ENCODE data around the gene SYT12. TPM values are rescaled to one million over a fixed set of nuclear protein-coding genes. Genes with fewer than 3 reads are reported as not detected.

Gene SYT12
- polyA plus RNA-seq, 3 donors = not detected

GRCh38 chr11:67051945-67052488 is 29.1 kb downstream of the SYT12 start:
- DNase-seq = no peak
- H3K9ac ChIP-seq (ENCODE audit: insufficient read depth, low read length, poor library complexity, severe bottlenecking) = no peak overlapping the region
- H3K4me3 ChIP-seq (replicated peaks in 1 of 3; ENCODE audit: low read depth in 2 of 3, low read length in 3 of 3) = no peak overlapping the region
- H3K9me3 ChIP-seq (replicated peaks in 1 of 2; ENCODE audit: control insufficient read depth in 1 of 2, insufficient read depth in 1 of 2, low read length in 2 of 2) = no peaks in the 10 kb centered on the region
- Mint-ChIP-seq H3K27ac (peak overlapping the region in 1 of 7 donors; percentile 1), H3K36me3 (no peaks in the 10 kb centered on the region), H3K27me3 (ENCODE audit: low read depth in 3 of 3) (peaks cover 24 to 32% (median 28%) of the 10 kb centered on the region in 3 donors), H3K4me1 (peaks cover 5% of the 10 kb centered on the region), H3K4me3 (no peak overlapping the region), H3K9me3 (peaks cover 0 to 4% (median 0%) of the 10 kb centered on the region in 7 donors)
- H3K27me3 ChIP-seq (ENCODE audit: control insufficient read depth in 2 of 2, insufficient read depth in 2 of 2, low read length in 2 of 2) = peaks cover 9 to 21% of the 10 kb centered on the region in 2 donors
- TF ChIP-seq CTCF (IDR thresholded peaks at IDR 0.05) = no peak
- H3K27ac ChIP-seq (ENCODE audit: low read depth in 1 of 2, low read length in 2 of 2) = no peak overlapping the region
- 98% methylated on average over 4 of the region's 4 CpGs for WGBS (ENCODE audit: insufficient coverage)
- no peaks in the 10 kb centered on the region for H3K79me2 ChIP-seq (ENCODE audit: insufficient read depth, low read length)
- no peaks in the 10 kb centered on the region for H4K20me1 ChIP-seq (ENCODE audit: insufficient read depth, low read length)
- no peak overlapping the region for H2AFZ ChIP-seq (ENCODE audit: insufficient read depth, low read depth, low read length, poor library complexity, severe bottlenecking)
- intact Hi-C loops (cut with micrococcal nuclease) = no loop called here
- no peaks in the 10 kb centered on the region for H3K36me3 ChIP-seq (replicated peaks in 1 of 2; ENCODE audit: control insufficient read depth in 1 of 2, insufficient read depth in 2 of 2, low read length in 2 of 2)
- H3K4me1 ChIP-seq (ENCODE audit: control insufficient read depth in 1 of 2, insufficient read depth in 2 of 2, low read length in 2 of 2) = peaks cover 5 to 8% of the 10 kb centered on the region in 2 donors
- H3K4me2 ChIP-seq (replicated peaks; ENCODE audit: extremely low read depth, low read length, poor library complexity, severe bottlenecking) = no peak overlapping the region

GRCh38 chr11:67052891-67053290 is 30.0 kb downstream of the SYT12 start:
- Mint-ChIP-seq H3K36me3 (no peaks in the 10 kb centered on the region), H3K27ac (no peak overlapping the region), H3K9me3 (peaks cover 0 to 7% (median 0%) of the 10 kb centered on the region in 7 donors), H3K4me3 (peak overlapping the region in 1 of 2 donors; percentile 46), H3K4me1 (peaks cover 7% of the 10 kb centered on the region), H3K27me3 (ENCODE audit: low read depth in 3 of 3) (peaks cover 32 to 41% (median 37%) of the 10 kb centered on the region in 3 donors)
- H3K4me3 ChIP-seq (replicated peaks in 1 of 3; ENCODE audit: low read depth in 2 of 3, low read length in 3 of 3) = no peak overlapping the region
- 83% methylated on average over 2 of the region's 5 CpGs for WGBS (ENCODE audit: insufficient coverage)
- H3K36me3 ChIP-seq (replicated peaks in 1 of 2; ENCODE audit: control insufficient read depth in 1 of 2, insufficient read depth in 2 of 2, low read length in 2 of 2) = no peaks in the 10 kb centered on the region
- H2AFZ ChIP-seq (ENCODE audit: insufficient read depth, low read depth, low read length, poor library complexity, severe bottlenecking) = no peak overlapping the region
- intact Hi-C loops (cut with micrococcal nuclease) = no loop called here
- peaks cover 12 to 30% of the 10 kb centered on the region in 2 donors for H3K27me3 ChIP-seq (ENCODE audit: control insufficient read depth in 2 of 2, insufficient read depth in 2 of 2, low read length in 2 of 2)
- no peak overlapping the region for H3K9ac ChIP-seq (ENCODE audit: insufficient read depth, low read length, poor library complexity, severe bottlenecking)
- no peak overlapping the region for H3K27ac ChIP-seq (ENCODE audit: low read depth in 1 of 2, low read length in 2 of 2)
- no peaks in the 10 kb centered on the region for H4K20me1 ChIP-seq (ENCODE audit: insufficient read depth, low read length)
- TF ChIP-seq CTCF (IDR thresholded peaks at IDR 0.05) = no peak
- H3K4me2 ChIP-seq (replicated peaks; ENCODE audit: extremely low read depth, low read length, poor library complexity, severe bottlenecking) = no peak overlapping the region
- H3K4me1 ChIP-seq (ENCODE audit: control insufficient read depth in 1 of 2, insufficient read depth in 2 of 2, low read length in 2 of 2) = peaks cover 5 to 8% of the 10 kb centered on the region in 2 donors
- H3K79me2 ChIP-seq (ENCODE audit: insufficient read depth, low read length) = no peaks in the 10 kb centered on the region
- H3K9me3 ChIP-seq (replicated peaks in 1 of 2; ENCODE audit: control insufficient read depth in 1 of 2, insufficient read depth in 1 of 2, low read length in 2 of 2) = no peaks in the 10 kb centered on the region
- no peak for DNase-seq
